ENCODE measurements around the gene BCAM.
"Not testable (repeated sequence)": the region's sequence is repeated elsewhere in the genome, so short reads cannot be mapped to it uniquely, and the experiment has no call there.

The BCAM gene

DNA sequence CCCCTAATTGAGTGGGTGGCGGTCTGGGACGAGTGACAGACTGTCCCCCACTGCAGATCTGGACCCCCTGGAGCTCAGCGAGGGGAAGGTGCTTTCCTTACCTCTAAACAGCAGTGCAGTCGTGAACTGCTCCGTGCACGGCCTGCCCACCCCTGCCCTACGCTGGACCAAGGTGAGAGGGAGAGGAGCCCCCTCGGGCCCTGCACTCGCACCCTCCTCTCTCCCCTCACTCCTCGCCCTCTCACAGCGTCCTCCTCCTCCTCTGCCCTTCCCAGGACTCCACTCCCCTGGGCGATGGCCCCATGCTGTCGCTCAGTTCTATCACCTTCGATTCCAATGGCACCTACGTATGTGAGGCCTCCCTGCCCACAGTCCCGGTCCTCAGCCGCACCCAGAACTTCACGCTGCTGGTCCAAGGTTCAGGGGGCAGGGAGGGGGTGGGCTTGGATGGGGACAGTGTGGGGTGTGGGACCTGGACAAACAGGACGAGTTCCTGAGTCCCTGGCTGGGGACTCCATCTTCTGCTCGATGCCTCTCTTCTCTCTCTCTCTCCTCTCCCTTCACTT is 9.6 kb downstream of the BCAM start:
- FAIRE-seq: no peak

- FAIRE-seq: no peak
Observed at GRCh38 chr19:44819246-44819832, 10.4 kb downstream of the BCAM start.

- FAIRE-seq: no peak
Observed at GRCh38 chr19:44820648-44821609, 12.0 kb downstream of the BCAM start.

DNA sequence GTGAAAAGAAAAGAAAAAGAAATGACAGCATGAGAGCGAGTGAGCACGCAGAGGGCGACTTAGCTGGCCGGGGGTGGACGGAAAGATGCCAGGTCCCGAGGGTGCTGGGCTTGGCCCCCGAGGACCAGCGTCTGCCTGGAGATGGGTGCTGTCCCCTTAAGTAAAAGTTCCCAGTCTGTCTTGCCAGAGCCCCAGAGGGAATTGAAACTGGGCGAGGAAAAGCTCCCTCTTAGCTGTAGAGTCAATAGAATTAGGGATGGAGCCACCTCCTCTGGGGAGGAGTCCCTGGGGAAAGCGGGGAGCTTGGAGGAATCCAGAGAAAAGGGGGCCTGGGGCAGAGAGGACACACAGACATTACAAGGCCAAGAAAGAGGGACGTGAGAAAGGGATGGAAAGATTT is 13.3 kb downstream of the BCAM start:
- FAIRE-seq: no peak

- FAIRE-seq: no peak
Observed at GRCh38 chr19:44822670-44823372, 13.9 kb downstream of the BCAM start.

GRCh38 chr19:44823373-44823698 is 14.4 kb downstream of the BCAM start:
- FAIRE-seq: no peak

- no peak for FAIRE-seq
Observed at GRCh38 chr19:44824761-44825160, 15.9 kb downstream of the BCAM start.

- not testable (repeated sequence) for FAIRE-seq
Observed at GRCh38 chr19:44832875-44833274, 24.0 kb downstream of the BCAM start.

DNA sequence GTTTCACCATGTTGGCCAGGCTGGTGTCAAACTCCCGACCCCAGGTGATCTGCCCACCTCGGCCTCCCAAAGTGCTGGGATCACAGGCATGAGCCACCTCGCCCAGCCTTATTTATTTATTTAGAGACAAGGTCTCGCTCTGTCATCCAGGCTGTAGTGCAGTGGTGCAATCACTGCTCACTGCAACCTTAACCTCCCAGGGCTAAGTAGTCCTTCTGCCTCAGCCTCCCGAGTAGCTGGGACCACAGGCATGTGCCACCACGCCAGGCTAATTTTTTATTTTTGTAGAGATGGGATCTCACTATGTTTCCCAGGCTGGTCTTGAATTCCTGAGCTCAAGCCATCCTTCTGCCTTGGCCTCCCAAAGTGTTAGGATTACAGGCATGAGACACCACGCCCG is 25.5 kb downstream of the BCAM start:
- not testable (repeated sequence) for FAIRE-seq

DNA sequence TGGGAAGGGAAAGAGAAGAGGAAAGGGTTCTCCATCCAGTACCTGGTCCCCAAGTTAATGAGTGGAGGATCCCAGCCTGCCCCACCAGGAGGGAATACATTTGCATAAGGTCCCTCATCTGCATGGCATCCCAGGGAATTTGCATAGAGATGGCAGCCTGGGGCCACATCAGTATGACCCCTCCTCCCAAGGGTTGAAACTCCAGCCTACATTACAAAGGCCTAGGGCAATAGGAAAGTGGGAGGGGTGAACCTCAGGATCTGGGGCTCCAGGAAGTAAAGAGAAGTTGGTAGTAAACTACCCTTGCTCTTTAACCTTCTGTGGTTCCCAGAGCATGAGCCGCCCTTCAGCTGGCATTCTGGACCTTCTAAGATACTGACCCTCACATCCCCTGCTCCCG is 30.4 kb downstream of the BCAM start:
- FAIRE-seq: no peak

- no peak for FAIRE-seq
Observed at GRCh38 chr19:44840811-44841210, 31.9 kb downstream of the BCAM start.

- no peak for FAIRE-seq
Observed at GRCh38 chr19:44841231-44841630, 32.3 kb downstream of the BCAM start.

- no peak for FAIRE-seq
Observed at GRCh38 chr19:44845286-44845611, 36.3 kb downstream of the BCAM start.

DNA sequence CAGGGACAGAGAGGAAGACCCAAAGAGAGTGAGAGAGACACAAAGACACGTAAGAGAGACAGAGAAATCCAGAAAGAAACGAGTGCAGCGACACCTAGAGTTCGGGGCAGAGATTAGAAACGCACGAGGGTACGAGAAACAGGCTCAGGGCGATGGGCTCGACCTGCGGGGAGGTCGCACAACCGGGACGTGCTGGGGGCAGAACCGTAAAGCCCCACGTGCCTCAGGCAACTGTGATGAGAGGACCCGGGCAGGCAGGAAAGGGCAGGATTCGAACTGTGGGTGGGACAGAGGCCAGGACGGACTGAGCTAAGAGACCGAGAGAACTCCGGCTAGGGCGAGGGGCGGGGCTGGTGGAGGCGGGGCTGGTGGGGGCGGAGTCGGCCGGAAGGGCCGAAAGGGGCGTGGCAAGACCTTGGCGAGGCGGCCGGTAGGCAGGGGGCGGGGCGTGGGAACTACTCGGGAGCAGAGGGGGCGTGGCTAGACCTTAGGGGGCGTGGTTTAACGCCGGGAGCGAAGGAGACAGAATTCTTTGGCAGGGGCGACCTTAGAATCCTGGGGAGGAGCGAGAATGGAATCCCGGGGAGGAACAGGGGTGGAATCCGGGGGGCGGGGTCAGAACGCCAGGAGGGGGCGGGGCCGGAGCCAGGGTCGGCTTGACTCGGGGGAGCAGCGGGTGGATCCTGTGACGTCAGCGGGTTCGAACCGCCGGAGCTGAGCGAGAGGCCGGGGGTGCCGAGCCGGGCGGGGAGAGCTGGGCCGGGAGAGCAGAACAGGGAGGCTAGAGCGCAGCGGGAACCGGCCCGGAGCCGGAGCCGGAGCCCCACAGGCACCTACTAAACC is 36.9 kb downstream of the BCAM start, which contains the start of gene NECTIN2:
Gene NECTIN2, plus strand, starts transcription at position 686 of the 843 bp plus-strand sequence. CDS start 229 bp downstream, outside the sequence.
- no peak for FAIRE-seq

- FAIRE-seq: no peak
Observed at GRCh38 chr19:44846455-44847143, 37.7 kb downstream of the BCAM start.

DNA sequence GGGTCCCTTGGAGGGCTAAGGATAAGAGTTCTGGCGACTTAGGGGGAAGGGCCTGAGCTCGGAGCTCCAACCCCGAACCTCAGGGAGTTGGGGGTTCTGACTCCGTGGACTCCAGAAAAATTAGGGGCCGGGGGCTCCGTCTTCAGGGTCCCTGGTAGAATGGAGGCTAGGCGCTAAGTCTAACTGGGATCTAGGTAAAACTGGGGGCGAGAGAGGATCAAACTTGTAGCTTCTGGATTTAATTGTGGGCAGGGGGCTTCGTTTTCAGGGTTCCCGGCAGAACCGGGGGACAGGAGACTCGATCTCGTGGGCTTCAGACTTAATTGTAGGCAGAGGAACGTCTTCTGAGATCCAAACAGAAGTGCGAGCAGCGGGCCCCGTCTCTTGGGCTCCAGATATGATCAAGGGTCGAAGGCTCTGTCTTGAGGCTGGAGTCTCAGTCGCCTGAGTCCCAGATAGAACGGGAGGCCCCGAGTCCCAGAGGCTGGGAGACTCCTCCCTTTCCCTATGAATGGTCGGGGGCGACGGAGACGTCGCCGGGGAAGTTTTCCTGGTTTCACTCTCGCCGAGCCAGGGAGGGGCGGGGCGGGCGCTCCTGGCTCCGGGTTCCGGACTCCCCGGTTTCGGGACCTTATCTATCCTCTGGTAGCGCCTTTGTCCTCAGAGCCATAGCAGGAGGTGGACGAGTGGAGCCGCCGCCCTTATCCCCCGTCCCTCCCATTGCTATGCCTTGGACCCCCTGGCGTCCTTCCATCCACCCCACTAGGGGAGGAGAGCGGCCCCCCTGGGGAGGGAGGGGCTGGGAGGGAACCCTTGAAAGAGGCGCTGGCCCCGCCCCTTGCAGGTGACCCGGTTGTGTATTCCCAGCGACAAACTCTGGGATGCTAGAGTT is 38.5 kb downstream of the BCAM start:
- FAIRE-seq: no peak

DNA sequence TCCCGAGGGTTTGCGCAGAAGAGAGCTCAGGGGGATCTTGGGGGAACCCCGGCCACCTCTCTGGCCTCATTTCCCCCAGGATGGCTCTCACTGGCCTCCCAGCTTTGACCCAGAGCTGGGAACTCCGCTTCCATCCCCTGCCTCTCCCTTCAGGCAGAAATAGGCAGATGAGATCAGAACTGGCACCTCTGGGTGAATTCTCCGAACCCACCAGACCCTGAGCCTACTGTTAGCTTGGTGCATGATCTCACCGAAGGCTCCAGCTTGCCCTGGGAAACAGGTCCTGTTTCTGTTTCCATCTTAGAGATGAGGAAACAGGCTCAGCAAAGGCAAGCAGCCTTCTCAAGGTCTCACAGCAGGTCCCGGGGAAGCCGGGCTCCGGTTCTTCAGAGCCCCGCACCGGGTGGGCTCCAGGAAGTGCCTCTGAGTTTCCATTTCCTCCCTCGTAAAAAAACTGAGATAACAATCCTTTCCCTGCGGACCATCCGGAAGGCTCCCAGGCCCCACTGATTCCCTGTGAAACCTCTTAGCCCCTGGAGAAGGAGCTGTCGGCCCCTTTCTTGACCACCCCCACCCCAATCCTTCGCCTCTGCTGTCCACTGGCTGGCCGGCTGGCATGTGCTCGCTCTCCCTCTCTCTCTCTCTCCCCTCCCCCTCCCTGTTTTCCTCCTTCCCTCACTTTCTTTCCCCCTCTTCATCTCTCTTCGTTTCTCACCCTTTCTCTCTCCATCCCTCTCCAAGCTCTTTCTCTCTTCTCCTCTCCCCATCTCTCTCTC is 39.3 kb downstream of the BCAM start:
- no peak for FAIRE-seq

- no peak for FAIRE-seq
Observed at GRCh38 chr19:44848812-44849447, 40.0 kb downstream of the BCAM start.

- FAIRE-seq: no peak
Observed at GRCh38 chr19:44850641-44851109, 41.8 kb downstream of the BCAM start.
